GM18951 (cell line): ENCODE data around the gene SERTAD4.
"Not testable (repeated sequence)": the region's sequence is repeated elsewhere in the genome, so short reads cannot be mapped to it uniquely, and the experiment has no call there.

Source experiments
- POLR2A ChIP-seq: IDR thresholded peaks from 4 replicates; pipeline ENCODE4 v1.6.1; 2011; ENCODE audit warnings: mild to moderate bottlenecking; ENCODE audit not compliant: insufficient read length, insufficient read depth; ENCODE audit errors: extremely low read depth
- in situ Hi-C: fragments of 300-500 bp; cut with MboI; formaldehyde crosslinking; loops from one replicate; pipeline ENCODE4 v1.12.0; 2022; ENCODE audit warnings: low sequenced_read_pairs, mixed read lengths, inconsistent platforms; ENCODE audit not compliant: unreplicated experiment

SERTAD4 gene

DNA sequence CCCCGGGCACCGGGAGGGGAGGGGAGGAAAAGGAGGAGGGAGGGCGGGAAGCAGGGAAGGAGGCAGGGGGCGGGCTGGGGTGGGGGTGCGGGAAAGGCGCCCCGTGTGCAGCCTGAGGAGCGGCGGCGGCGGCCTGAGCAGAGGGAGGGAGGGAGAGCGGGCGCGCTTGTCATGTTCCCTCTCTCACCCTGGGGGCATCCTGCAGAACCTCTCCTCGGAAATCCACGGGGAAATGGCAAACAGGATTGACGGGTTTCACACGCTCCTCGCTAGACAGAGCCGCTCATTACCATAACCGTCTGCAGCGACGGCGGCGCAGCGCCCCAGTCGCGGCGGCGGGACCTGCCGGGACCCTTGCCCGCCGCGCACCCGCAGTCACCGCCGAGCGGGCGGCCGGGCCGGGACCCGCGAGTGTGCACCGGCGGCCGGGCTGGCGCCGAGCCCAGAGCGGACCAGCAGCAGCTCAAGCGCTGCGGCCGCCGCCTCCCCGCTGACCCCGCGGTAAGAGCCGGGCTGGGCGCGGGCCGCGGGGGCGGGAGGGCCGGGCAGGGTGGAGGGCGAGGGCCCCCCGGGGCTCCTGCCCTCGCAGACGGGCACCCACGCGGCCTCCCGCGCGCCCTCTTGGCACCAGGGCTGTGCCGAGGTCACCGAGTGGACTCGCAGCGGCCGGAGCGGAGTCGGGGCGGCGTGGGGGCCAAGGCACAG, at the start of gene SERTAD4:
TSS of gene SERTAD4 (plus strand) at position 286 of the 705 bp plus-strand sequence. CDS start 5,165 bp downstream, outside the sequence.
- in situ Hi-C loops = no loop called here
- no peak for TF ChIP-seq POLR2A

DNA sequence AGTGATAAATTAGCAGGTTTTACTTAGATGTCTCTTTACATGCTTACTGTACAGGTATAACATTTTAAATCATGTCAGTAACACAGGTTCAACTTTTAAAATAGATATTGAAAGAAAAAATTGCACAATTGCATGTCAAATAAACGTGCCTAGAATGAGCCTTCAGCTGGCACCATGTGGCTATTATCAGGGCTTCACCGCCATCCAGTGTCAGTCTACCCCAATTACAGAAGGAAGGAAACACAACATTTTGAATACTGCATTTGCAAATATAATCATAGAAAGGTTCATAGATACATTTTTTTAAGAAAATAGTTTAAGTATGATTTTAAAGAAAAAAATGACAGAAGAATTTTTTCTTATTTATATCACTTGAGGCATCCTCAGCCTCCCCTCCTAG, 47.5 kb upstream of the SERTAD4 start:
- no peak for TF ChIP-seq POLR2A
- in situ Hi-C loops = no loop called here

DNA sequence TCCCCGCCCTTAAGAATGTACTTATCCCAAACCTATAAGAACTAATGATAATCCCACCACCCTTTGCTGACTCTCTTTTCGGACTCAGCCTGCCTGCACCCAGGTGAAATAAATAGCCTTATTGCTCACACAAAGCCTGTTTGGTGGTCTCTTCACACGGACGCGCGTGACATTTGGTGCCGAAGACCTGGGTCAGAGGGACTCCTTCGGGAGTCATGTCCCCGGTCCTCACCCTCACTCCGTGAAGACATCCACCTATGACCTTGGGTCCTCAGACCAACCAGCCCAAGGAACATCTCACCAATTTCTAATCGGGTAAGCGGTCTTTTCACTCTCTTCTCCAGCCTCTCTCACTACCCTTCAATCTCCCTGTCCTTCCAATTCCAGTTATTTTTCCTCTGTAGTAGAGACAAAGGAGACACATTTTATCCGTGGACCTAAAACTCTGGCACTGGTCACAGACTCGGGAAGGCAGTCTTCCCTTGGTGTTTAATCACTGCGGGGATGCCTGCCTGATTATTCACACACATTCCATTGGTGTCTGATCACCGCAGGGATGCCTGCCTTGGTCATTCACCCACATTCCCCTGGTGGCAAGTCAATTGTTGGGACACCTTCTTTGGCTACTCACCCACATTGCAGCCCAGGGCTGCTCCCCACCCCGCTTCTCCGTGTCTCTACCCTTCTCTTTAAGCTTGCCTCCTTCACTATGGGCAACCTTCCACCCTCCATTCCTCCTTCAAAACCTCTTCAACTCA, 44.6 kb upstream of the SERTAD4 start:
- in situ Hi-C loops = not testable (repeated sequence)

DNA sequence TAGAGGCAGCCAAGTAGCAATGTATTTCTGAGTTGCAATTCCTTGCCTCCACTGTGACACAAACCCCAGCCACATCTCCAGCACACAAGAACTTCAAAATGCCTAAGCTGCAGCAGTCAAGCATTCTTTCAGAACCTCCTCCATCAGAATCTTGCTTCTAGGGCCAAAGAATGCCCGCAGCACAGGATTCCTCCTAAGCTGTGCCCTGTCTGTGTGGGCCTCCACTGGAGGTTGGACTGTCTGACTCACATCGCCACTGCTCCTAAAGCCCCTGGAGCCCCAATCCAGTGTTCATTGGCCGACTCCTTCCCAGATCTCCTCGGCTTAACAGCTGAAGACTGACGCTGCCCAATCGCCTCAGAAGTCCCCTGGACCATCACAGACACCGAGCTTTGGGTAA, 43.2 kb upstream of the SERTAD4 start:
- in situ Hi-C loops = no loop called here
- no peak for TF ChIP-seq POLR2A

DNA sequence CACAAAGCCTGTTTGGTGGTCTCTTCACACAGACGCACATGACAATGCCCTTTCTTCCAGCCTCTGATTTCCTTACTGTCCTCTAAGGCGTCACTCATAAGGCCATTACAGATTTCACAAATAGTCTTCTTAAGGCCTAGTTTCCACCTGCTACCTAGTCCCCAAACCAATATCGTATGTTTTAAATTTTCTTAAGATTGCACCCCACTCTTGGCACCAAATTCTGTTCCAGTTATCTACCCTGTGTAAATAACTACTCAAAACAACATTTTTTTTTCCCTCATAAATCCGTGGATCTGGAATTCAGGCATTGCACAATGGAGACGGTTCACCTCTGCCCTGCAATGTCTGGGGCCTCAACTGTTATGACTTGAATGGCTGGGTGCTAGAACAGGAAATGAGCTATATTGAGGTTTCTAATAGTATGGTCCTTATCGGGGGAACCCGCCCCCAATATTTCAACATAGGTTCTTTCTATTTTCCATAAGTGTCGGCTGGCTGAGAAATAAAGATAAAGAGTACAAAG, 36.9 kb upstream of the SERTAD4 start:
- TF ChIP-seq POLR2A = no peak
- in situ Hi-C loops = no loop called here

DNA sequence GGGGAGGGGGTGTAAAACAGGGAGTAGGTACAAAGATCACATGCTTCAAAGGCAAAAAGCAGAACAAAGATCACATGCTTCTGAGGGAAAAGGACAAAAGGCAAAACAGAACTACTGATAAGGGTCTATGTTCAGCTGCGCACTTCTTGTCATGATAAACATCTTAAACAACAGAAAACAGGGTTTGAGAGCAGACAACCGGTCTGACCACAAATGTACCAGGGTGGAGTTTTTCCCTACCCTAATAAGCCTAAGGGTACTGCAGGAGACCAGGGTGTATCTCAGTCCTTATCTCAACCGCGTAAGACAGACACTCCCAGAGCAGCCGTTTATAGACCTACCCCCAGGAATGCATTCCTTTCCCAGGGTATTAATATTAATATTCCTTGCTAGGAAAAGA, 36.3 kb upstream of the SERTAD4 start:
- in situ Hi-C loops = not testable (repeated sequence)

DNA sequence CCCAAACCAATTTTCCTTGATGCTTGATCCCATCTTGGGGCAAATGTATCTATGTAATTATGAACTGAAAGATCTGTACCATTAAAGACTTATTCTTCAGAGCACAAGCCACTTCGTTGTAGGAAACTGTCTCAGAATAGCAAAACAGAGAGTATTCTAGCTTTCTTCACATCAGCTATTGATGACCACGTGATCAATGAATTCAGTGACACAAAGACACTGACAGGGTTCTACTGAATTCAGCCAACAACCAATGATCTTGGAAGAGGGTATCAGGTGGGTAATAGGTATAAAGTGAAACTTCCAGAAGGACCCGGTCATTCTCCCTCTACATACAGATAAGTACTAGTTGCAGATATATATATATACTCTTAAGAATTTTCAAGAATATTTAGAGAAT, 33.8 kb upstream of the SERTAD4 start:
- no peak for TF ChIP-seq POLR2A

DNA sequence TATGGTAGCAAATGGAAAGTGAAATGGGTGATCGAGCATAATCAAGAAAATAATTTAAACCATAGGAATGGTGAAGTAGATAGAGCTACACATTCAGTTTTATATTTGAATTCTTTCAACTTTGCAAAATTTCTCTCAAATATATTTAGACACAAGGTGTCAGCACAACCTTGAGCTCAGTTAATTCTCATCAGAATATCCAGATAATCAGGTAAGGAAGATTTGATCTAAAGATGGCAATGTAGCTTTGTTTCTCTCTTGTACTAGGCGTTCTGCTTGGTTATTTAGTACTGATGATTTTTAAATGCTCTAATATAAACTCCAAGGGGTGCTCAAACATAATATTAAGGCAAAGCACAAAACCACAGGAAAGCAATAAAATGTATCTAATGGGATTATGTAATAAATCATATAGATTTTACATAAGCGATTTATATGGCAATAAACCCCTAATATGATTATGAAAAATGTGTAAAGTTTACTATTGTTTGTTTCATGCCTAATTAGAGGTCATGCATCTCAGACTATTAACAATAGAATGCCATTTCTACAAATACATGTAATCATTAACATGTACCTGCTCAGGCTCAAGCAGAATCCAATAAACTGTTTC, 32.4 kb upstream of the SERTAD4 start:
- in situ Hi-C loops = no loop called here
- no peak for TF ChIP-seq POLR2A

More for the DNA sequence above, 33.8 kb upstream of the SERTAD4 start:
- in situ Hi-C loops = no loop called here

DNA sequence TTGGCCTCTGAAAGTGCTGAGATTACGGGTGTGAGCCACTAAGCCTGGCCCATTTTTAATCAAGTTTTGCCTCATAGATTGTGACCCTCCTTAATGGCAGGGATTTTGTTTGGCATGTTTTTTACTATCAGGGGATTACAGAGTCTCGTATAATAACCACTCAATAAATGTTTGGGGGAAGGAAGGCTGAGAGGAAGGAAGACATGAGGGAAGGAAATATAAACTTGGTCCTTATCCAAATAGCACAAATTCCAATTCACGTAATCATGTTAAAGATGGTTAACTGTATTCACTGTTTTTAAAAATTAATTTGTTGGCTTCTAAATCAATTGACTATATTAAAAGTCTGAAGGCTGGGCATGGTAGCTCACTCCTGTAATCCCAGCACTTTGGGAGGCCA, 30.9 kb upstream of the SERTAD4 start:
- in situ Hi-C loops = no loop called here
- no peak for TF ChIP-seq POLR2A

DNA sequence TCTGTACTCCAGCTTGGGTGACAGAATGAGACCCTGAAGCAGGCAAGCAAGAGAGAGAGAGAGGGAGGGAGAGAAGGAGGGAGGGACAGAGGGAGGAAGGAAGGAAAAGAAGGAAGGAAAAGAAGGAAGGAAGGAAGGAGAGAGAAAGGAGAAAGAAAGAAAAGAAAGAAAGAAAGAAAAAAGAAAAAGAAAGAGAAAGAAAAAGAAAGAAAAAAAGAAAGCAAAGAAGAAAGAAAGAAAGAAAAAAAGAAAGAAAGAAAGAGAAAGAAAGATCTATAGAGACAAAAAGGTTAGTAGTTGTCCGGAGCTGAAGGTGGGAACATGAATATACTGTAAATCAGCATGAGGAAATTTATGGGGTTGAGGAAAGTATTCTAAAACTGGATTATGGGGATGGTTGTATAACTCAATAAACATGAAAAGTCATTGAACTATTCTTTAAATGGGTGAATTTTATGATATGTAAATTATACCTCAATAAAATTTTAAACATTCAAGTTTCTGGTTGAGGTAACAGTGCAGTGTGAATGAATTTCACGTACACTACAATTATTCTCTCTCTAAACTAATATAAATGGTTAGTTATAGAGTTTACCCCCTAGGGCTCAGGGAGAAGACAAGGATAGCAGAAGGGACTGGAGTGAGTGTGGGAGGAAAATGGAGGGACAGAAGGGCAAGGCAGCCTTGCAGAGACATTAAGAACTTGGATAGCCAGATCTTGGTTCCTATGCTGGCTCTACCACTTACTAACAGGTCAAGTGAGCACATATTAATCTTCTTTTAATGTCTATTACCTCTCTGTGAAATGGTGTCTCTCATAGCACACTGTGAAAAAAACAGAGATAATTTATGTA, 24.8 kb upstream of the SERTAD4 start:
- TF ChIP-seq POLR2A = no peak
- in situ Hi-C loops = no loop called here

DNA sequence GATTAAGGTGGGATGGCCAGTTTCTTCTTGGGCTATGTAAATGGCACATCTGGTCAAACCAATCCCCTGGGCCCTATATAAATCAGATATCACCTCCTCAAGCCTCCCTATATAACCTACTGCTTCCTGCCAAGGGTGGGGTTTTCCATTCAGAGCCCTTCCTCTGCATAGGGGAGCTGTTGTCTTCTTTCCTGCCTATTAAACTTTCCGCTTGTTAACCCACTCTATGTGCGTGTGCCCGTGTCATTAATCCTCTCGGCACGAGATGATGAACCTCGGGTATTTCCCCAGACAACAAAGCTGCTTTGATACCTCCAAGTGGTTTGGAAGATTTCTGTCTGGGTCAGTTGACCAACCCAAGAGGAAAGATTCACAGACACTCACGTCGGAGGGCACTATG, 19.3 kb upstream of the SERTAD4 start:
- in situ Hi-C loops = no loop called here
- no peak for TF ChIP-seq POLR2A

DNA sequence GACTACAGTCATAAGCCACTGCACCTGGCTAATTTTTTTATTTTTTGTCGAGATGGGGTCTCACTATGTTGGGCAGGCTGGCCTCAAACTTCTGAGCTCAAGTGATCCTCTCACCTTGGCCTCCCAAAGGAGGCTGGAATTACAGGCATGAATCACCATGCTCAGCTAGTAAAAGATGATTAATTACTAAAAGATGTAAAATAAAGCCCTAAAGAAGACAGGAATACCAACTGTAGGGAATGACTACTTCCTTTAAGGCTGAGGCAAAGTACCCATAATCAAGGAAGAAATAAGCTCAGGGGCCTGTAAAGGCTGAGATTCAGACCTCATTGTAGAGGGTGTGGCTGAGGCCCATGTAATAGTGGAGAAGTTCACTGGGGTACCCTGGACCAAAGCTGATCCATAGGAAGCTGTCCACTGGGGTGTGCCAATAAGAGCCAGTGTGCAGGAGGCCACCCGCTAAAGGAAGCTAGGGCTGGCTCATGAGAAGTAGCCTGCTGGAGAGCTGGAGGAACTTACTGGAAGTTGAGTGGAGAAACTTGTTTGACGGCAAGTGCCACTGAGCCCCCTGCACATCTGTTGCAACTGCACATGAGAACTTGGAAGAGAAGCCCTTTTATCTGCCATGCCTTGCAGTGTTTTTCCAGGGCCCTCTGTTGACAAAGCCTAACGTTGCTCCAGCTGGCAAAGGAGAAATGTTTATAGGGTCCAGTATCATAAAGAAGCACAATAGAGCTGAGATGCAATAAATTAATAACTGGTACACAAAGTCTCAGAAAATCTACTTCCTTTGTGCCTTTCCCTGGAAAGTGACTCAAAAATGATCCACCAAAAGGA, 17.8 kb upstream of the SERTAD4 start:
- TF ChIP-seq POLR2A = no peak
- in situ Hi-C loops = no loop called here

DNA sequence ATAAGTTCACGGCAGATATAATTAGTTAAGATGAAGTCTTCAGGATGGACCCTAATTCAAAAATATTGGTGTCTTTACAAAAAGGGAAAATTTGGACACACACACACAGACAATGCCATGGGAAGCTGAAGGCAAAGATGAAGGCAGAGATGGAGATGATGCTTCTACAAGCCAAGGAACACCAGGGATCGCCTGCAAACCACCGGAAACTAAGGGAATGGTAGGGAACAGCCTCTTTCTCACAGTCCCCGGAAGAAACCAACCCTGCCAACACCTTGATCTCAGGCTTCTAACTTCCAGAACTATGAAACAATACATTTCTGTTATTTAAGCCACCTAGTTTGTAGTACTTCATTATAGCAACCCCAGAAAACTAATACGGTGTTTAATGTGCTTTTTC, 15.1 kb upstream of the SERTAD4 start:
- in situ Hi-C loops = no loop called here
- TF ChIP-seq POLR2A = no peak
